ENCODE results near the gene NDC80. TPM values are rescaled to one million over a fixed set of nuclear protein-coding genes. Genes with fewer than 3 reads are reported as not detected.

NDC80 gene
- total and polyA plus RNA-seq, 8 donors: 0.06 to 1.5 (median 0.55) TPM; not detected in 2

- H3K36me3 ChIP-seq: no peaks in the 10 kb centered on the region
- H3K9me3 ChIP-seq: no peaks in the 10 kb centered on the region
- DNase-seq (no peak), ATAC-seq (no peak), FAIRE-seq (no peak)
- intact Hi-C loops (cut with DNase I): loop anchor here in 1 of 3 donors (10.0 kb wide), 1 partner anchor 427 kb away; no protein-coding TSS in a partner anchor
- WGBS, 2 donors: 80 to 89% methylated on average over 2 of the region's 2 CpGs
- H3K4me1 ChIP-seq: no peaks in the 10 kb centered on the region
- TF ChIP-seq CTCF (IDR thresholded peaks at IDR 0.05): no peak
- no peaks in the 10 kb centered on the region for H3K27me3 ChIP-seq
- H3K4me3 ChIP-seq: no peak overlapping the region
- H3K27ac ChIP-seq: no peak overlapping the region
Measured at GRCh38 chr18:2531751-2532150, 39.6 kb upstream of the NDC80 start.

GRCh38 chr18:2532797-2533196 is 38.6 kb upstream of the NDC80 start:
- Histone ChIP-seq H3K36me3 (no peaks in the 10 kb centered on the region), H3K9me3 (no peaks in the 10 kb centered on the region), H3K4me3 (no peak overlapping the region), H3K4me1 (no peaks in the 10 kb centered on the region), H3K27ac (no peak overlapping the region), H3K27me3 (no peaks in the 10 kb centered on the region)
- intact Hi-C loops (cut with DNase I): loop anchor here in 1 of 3 donors (10.0 kb wide), 1 partner anchor 428 kb away; no protein-coding TSS in a partner anchor
- TF ChIP-seq CTCF (IDR thresholded peaks at IDR 0.05): no peak
- DNase-seq (no peak), FAIRE-seq (no peak), ATAC-seq (no peak)
- WGBS, 2 donors: 96 to 97% methylated on average over 2 of the region's 2 CpGs

GRCh38 chr18:2534906-2535305 is 36.5 kb upstream of the NDC80 start:
- TF ChIP-seq CTCF (IDR thresholded peaks at IDR 0.05): no peak
- no peak overlapping the region for H3K27ac ChIP-seq
- intact Hi-C loops (cut with DNase I): loop anchor here in 1 of 3 donors (10.0 kb wide), 1 partner anchor 430 kb away; no protein-coding TSS in a partner anchor
- H3K4me1 ChIP-seq: no peaks in the 10 kb centered on the region
- FAIRE-seq: no peak
- WGBS, 2 donors: 93 to 100% methylated on average over 1 of the region's 1 CpG
- ATAC-seq: no peak
- H3K9me3 ChIP-seq: no peaks in the 10 kb centered on the region
- no peaks in the 10 kb centered on the region for H3K36me3 ChIP-seq
- no peaks in the 10 kb centered on the region for H3K27me3 ChIP-seq
- no peak overlapping the region for H3K4me3 ChIP-seq
- no peak for DNase-seq

- DNase-seq (no peak), ATAC-seq (no peak), FAIRE-seq (no peak)
- TF ChIP-seq CTCF (IDR thresholded peaks at IDR 0.05): no peak
- intact Hi-C loops (cut with DNase I): loop anchor here in 1 of 3 donors (10.0 kb wide), 1 partner anchor 431 kb away; no protein-coding TSS in a partner anchor
- Histone ChIP-seq H3K4me3 (no peak overlapping the region), H3K9me3 (no peaks in the 10 kb centered on the region), H3K36me3 (no peaks in the 10 kb centered on the region), H3K4me1 (no peaks in the 10 kb centered on the region), H3K27me3 (no peaks in the 10 kb centered on the region), H3K27ac (no peak overlapping the region)
- WGBS, 2 donors: 98 to 100% methylated on average over 1 of the region's 1 CpG
Measured at GRCh38 chr18:2535419-2535910, 35.9 kb upstream of the NDC80 start.

- Histone ChIP-seq H3K36me3 (no peaks in the 10 kb centered on the region), H3K27ac (no peak overlapping the region), H3K4me3 (no peak overlapping the region), H3K4me1 (no peaks in the 10 kb centered on the region), H3K27me3 (no peaks in the 10 kb centered on the region), H3K9me3 (no peaks in the 10 kb centered on the region)
- DNase-seq (no peak), ATAC-seq (no peak), FAIRE-seq (no peak)
- WGBS, 2 donors: 70 to 75% methylated on average over 2 of the region's 2 CpGs
- no peak for TF ChIP-seq CTCF (IDR thresholded peaks at IDR 0.05)
- intact Hi-C loops (cut with DNase I): loop anchor here in 1 of 3 donors (10.0 kb wide), 1 partner anchor 431 kb away; no protein-coding TSS in a partner anchor
Measured at GRCh38 chr18:2536063-2536462, 35.3 kb upstream of the NDC80 start.
